Astrocyte (in vitro differentiated cells and primary cell): ENCODE data around the gene GLYATL1. TPM values are rescaled to one million over a fixed set of nuclear protein-coding genes. Genes with fewer than 3 reads are reported as not detected.

ENCODE experiments used
- DNase-seq: peaks from one replicate; pipeline ENCODE4 v3.0.0-alpha.2; 2010; ENCODE audit warnings: low read depth
- FAIRE-seq: peaks from 2 replicates; lab custom pipeline; 2011; peaks lifted over from hg19 to GRCh38; lab: Jason Lieb, UNC
- H2AFZ ChIP-seq: 2 replicates; pipeline ENCODE4 v1.6.0; 2012; ENCODE audit warnings: low read depth, low read length, inconsistent platforms
- H3K27ac ChIP-seq: 2 replicates; pipeline ENCODE4 v1.5.1; 2011; ENCODE audit warnings: low read depth, low read length, inconsistent platforms
- H3K27me3 ChIP-seq: 2 replicates; pipeline ENCODE4 v1.6.0; 2011; ENCODE audit warnings: low read length, inconsistent platforms; ENCODE audit not compliant: insufficient read depth
- H3K36me3 ChIP-seq: 2 replicates; pipeline ENCODE4 v1.5.1; 2011; ENCODE audit warnings: low read length, inconsistent platforms; ENCODE audit not compliant: insufficient read depth
- H3K4me1 ChIP-seq: 2 replicates; pipeline ENCODE4 v1.5.1; 2011; ENCODE audit warnings: low read length, inconsistent platforms; ENCODE audit not compliant: insufficient read depth
- H3K4me2 ChIP-seq: 2 replicates; pipeline ENCODE4 v1.6.0; 2012; ENCODE audit warnings: low read length, inconsistent platforms
- H3K4me3 ChIP-seq: 2 replicates; pipeline ENCODE4 v1.5.1; 2011; ENCODE audit warnings: low read depth, mild to moderate bottlenecking, low read length, inconsistent platforms; ENCODE audit not compliant: insufficient read depth
- H3K79me2 ChIP-seq: 2 replicates; pipeline ENCODE4 v1.6.0; 2012; ENCODE audit warnings: mild to moderate bottlenecking, low read length, inconsistent platforms; ENCODE audit not compliant: insufficient read depth
- H3K9ac ChIP-seq: 2 replicates; pipeline ENCODE4 v1.6.0; 2012; ENCODE audit warnings: mild to moderate bottlenecking, low read length, inconsistent platforms
- H3K9me3 ChIP-seq: 2 replicates; pipeline ENCODE4 v1.5.1; 2012; ENCODE audit warnings: low read depth, mild to moderate bottlenecking, low read length, inconsistent platforms; ENCODE audit not compliant: insufficient read depth
- H4K20me1 ChIP-seq: 2 replicates; pipeline ENCODE4 v1.6.0; 2012; ENCODE audit warnings: low read length, inconsistent platforms; ENCODE audit not compliant: insufficient read depth
- H3K27ac Mint-ChIP-seq: one replicate; pipeline ENCODE4 v1.8.0; 2021; ENCODE audit warnings: mild to moderate bottlenecking, mixed read lengths; ENCODE audit not compliant: unreplicated experiment
- H3K27me3 Mint-ChIP-seq: one replicate; pipeline ENCODE4 v1.8.0; 2021; ENCODE audit warnings: low read depth, mixed read lengths; ENCODE audit not compliant: unreplicated experiment
- H3K36me3 Mint-ChIP-seq: one replicate; pipeline ENCODE4 v1.8.0; 2021; ENCODE audit warnings: low read depth, mixed read lengths; ENCODE audit not compliant: unreplicated experiment
- H3K4me1 Mint-ChIP-seq: one replicate; pipeline ENCODE4 v1.8.0; 2021; ENCODE audit warnings: low read depth, mixed read lengths; ENCODE audit not compliant: unreplicated experiment
- H3K4me3 Mint-ChIP-seq: one replicate; pipeline ENCODE4 v1.8.0; 2021; ENCODE audit warnings: mild to moderate bottlenecking, moderate library complexity, mixed read lengths; ENCODE audit not compliant: unreplicated experiment
- H3K9me3 Mint-ChIP-seq: one replicate; pipeline ENCODE4 v1.8.0; 2021; ENCODE audit warnings: mild to moderate bottlenecking, mixed read lengths; ENCODE audit not compliant: unreplicated experiment
- CTCF ChIP-seq: IDR thresholded peaks from 2 replicates; pipeline ENCODE4 v1.5.1; 2011; ENCODE audit warnings: low read depth, mild to moderate bottlenecking, inconsistent platforms, low read length, moderate library complexity; ENCODE audit not compliant: insufficient read depth
- EZH2 ChIP-seq: IDR thresholded peaks from 2 replicates; pipeline ENCODE4 v1.6.1; 2012; ENCODE audit warnings: mild to moderate bottlenecking, low read length, inconsistent platforms; ENCODE audit not compliant: insufficient read depth
- total RNA-seq: library from RNA; stranded (reverse); gene quantifications from 2 replicates; pipeline ENCODE4 v1.2.1, GENCODE V29; 2021

Gene GLYATL1
- total RNA-seq, 1 donor from 2014 or later: not detected

GRCh38 chr11:58905011-58905720, 34.1 kb upstream of the GLYATL1 start:
- peak; percentile 55 for DNase-seq
- Mint-ChIP-seq H3K4me3 (peak overlapping the region; percentile 77), H3K27me3 (peaks cover 59% of the 10 kb centered on the region), H3K36me3 (no peaks in the 10 kb centered on the region), H3K27ac (no peak overlapping the region), H3K9me3 (no peaks in the 10 kb centered on the region), H3K4me1 (no peaks in the 10 kb centered on the region)
- Histone ChIP-seq H3K9me3 (no peaks in the 10 kb centered on the region), H3K36me3 (no peaks in the 10 kb centered on the region), H3K9ac (peak overlapping the region; percentile 80), H3K27me3 (no peaks in the 10 kb centered on the region), H3K4me1 (no peaks in the 10 kb centered on the region), H3K4me2 (peak overlapping the region; percentile 96), H3K27ac (peak overlapping the region; percentile 70), H4K20me1 (no peaks in the 10 kb centered on the region), H3K79me2 (peaks cover 8% of the 10 kb centered on the region), H2AFZ (peak overlapping the region; percentile 97), H3K4me3 (peak overlapping the region; percentile 74)
- no peak for FAIRE-seq
- TF ChIP-seq EZH2: no peak
- no peak for TF ChIP-seq CTCF

- Histone ChIP-seq H2AFZ (peak overlapping the region; percentile 97), H3K27ac (peak overlapping the region; percentile 70), H3K36me3 (no peaks in the 10 kb centered on the region), H3K27me3 (no peaks in the 10 kb centered on the region), H3K4me3 (peak overlapping the region; percentile 74), H3K4me1 (no peaks in the 10 kb centered on the region), H3K9ac (peak overlapping the region; percentile 80), H3K79me2 (peaks cover 8% of the 10 kb centered on the region), H3K9me3 (no peaks in the 10 kb centered on the region), H4K20me1 (no peaks in the 10 kb centered on the region), H3K4me2 (peak overlapping the region; percentile 96)
- peaks cover 55% of the 10 kb centered on the region for H3K27me3 Mint-ChIP-seq
- H3K4me1 Mint-ChIP-seq: no peaks in the 10 kb centered on the region
- peak overlapping the region; percentile 48 for H3K4me3 Mint-ChIP-seq
- no peaks in the 10 kb centered on the region for H3K36me3 Mint-ChIP-seq
- peak; percentile 93 for DNase-seq
- peak; percentile 69 for FAIRE-seq
- TF ChIP-seq EZH2 (no peak), CTCF (peak; percentile 49)
- H3K27ac Mint-ChIP-seq: no peak overlapping the region
- no peaks in the 10 kb centered on the region for H3K9me3 Mint-ChIP-seq
Observed at GRCh38 chr11:58905721-58906547, 33.4 kb upstream of the GLYATL1 start.
